GM21360 (cell line): ENCODE measurements around the gene NOSTRIN.
"Not testable (repeated sequence)": the region's sequence is repeated elsewhere in the genome, so short reads cannot be mapped to it uniquely, and the experiment has no call there.

ENCODE experiments used
- ATAC-seq: cut with Tn5 transposase; IDR thresholded peaks from one replicate; pipeline ENCODE4 v1.9.1; 2021; ENCODE audit warnings: mild to moderate bottlenecking, moderate library complexity; ENCODE audit not compliant: unreplicated experiment

Gene NOSTRIN

GRCh38 chr2:168787782-168788376, 14.6 kb upstream of the NOSTRIN start:
- ATAC-seq: no peak

- no peak for ATAC-seq
Measured at GRCh38 chr2:168789776-168790175, 12.7 kb upstream of the NOSTRIN start.

GRCh38 chr2:168790226-168790902, 12.1 kb upstream of the NOSTRIN start:
- no peak for ATAC-seq

- not testable (repeated sequence) for ATAC-seq
Measured at GRCh38 chr2:168791140-168791539, 11.3 kb upstream of the NOSTRIN start.

- no peak for ATAC-seq
Measured at GRCh38 chr2:168793596-168793995, 8.8 kb upstream of the NOSTRIN start.

- ATAC-seq: no peak
Measured at GRCh38 chr2:168794968-168795367, 7.5 kb upstream of the NOSTRIN start.

GRCh38 chr2:168796090-168796577, 6.3 kb upstream of the NOSTRIN start:
- no peak for ATAC-seq

- ATAC-seq: no peak
Measured at GRCh38 chr2:168796583-168797285, 5.7 kb upstream of the NOSTRIN start.

- ATAC-seq: no peak
Measured at GRCh38 chr2:168797286-168797655, 5.2 kb upstream of the NOSTRIN start.

- ATAC-seq: no peak
Measured at GRCh38 chr2:168798076-168798887, 4.2 kb upstream of the NOSTRIN start.

GRCh38 chr2:168798888-168799410, 3.5 kb upstream of the NOSTRIN start:
- no peak for ATAC-seq

- no peak for ATAC-seq
Measured at GRCh38 chr2:168801471-168801870, 966 bp upstream of the NOSTRIN start.

GRCh38 chr2:168802859-168803725, 655 bp downstream of the NOSTRIN start:
- ATAC-seq: no peak

- ATAC-seq: no peak
Measured at GRCh38 chr2:168804214-168804613, 1.8 kb downstream of the NOSTRIN start.

GRCh38 chr2:168805615-168806014, 3.2 kb downstream of the NOSTRIN start:
- ATAC-seq: no peak

- ATAC-seq: no peak
Measured at GRCh38 chr2:168809537-168809936, 7.1 kb downstream of the NOSTRIN start.

GRCh38 chr2:168810235-168810634, 7.8 kb downstream of the NOSTRIN start:
- ATAC-seq: no peak

- no peak for ATAC-seq
Measured at GRCh38 chr2:168811696-168812095, 9.3 kb downstream of the NOSTRIN start.

- no peak for ATAC-seq
Measured at GRCh38 chr2:168814046-168814445, 11.6 kb downstream of the NOSTRIN start.
